ENCODE measurements around the gene DMXL1. TPM values are rescaled to one million over a fixed set of nuclear protein-coding genes. Genes with fewer than 3 reads are reported as not detected.

DMXL1 gene
- total RNA-seq, 1 donor from 2014 or later = 35.0 TPM

DNA sequence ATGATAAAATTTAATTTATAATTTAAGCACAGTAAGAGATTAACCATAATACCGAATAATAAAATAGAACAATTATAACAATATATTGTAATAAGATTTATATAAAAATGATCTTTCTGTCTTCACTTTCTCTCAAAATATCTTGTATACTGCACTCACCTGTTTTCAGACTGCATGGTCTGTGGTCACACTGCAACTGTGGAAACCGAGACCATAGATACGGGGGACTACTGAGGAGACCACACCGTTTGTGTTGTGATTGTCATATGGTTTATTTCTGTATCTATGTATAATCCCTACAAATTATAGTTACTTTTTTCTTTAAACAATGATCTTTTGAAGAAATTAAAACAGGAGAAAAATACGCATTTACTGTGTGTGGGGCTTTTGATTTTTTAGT is 206.1 kb downstream of the DMXL1 start:
- Mint-ChIP-seq H3K9me3 (ENCODE audit: low read depth) (no peaks in the 10 kb centered on the region), H3K27ac (ENCODE audit: unreplicated experiment) (no peak overlapping the region), H3K4me3 (ENCODE audit: unreplicated experiment) (no peak overlapping the region), H3K36me3 (ENCODE audit: low read depth) (no peaks in the 10 kb centered on the region), H3K4me1 (ENCODE audit: low read depth) (peaks cover 33% of the 10 kb centered on the region), H3K27me3 (ENCODE audit: low read depth) (no peaks in the 10 kb centered on the region)
- TF ChIP-seq, protein P1, sequence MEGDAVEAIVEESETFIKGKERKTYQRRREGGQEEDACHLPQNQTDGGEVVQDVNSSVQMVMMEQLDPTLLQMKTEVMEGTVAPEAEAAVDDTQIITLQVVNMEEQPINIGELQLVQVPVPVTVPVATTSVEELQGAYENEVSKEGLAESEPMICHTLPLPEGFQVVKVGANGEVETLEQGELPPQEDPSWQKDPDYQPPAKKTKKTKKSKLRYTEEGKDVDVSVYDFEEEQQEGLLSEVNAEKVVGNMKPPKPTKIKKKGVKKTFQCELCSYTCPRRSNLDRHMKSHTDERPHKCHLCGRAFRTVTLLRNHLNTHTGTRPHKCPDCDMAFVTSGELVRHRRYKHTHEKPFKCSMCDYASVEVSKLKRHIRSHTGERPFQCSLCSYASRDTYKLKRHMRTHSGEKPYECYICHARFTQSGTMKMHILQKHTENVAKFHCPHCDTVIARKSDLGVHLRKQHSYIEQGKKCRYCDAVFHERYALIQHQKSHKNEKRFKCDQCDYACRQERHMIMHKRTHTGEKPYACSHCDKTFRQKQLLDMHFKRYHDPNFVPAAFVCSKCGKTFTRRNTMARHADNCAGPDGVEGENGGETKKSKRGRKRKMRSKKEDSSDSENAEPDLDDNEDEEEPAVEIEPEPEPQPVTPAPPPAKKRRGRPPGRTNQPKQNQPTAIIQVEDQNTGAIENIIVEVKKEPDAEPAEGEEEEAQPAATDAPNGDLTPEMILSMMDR (IDR thresholded peaks at IDR 0.05) = no peak
- no peak for DNase-seq (ENCODE audit: low spot score)

GRCh38 chr5:119279093-119279492 is 208.2 kb downstream of the DMXL1 start:
- no peaks in the 10 kb centered on the region for H3K27me3 Mint-ChIP-seq (ENCODE audit: low read depth)
- DNase-seq (ENCODE audit: low spot score) = no peak
- TF ChIP-seq, protein P1 (IDR thresholded peaks at IDR 0.05) = no peak
- no peaks in the 10 kb centered on the region for H3K9me3 Mint-ChIP-seq (ENCODE audit: low read depth)
- no peaks in the 10 kb centered on the region for H3K36me3 Mint-ChIP-seq (ENCODE audit: low read depth)
- H3K4me1 Mint-ChIP-seq (ENCODE audit: low read depth) = peaks cover 23% of the 10 kb centered on the region
- no peak overlapping the region for H3K27ac Mint-ChIP-seq (ENCODE audit: unreplicated experiment)
- H3K4me3 Mint-ChIP-seq (ENCODE audit: unreplicated experiment) = no peak overlapping the region

- Mint-ChIP-seq H3K4me1 (ENCODE audit: low read depth) (peaks cover 21% of the 10 kb centered on the region), H3K36me3 (ENCODE audit: low read depth) (no peaks in the 10 kb centered on the region), H3K4me3 (ENCODE audit: unreplicated experiment) (no peak overlapping the region), H3K9me3 (ENCODE audit: low read depth) (no peaks in the 10 kb centered on the region), H3K27ac (ENCODE audit: unreplicated experiment) (no peak overlapping the region), H3K27me3 (ENCODE audit: low read depth) (no peaks in the 10 kb centered on the region)
- DNase-seq (ENCODE audit: low spot score) = no peak
- TF ChIP-seq, protein P1 (IDR thresholded peaks at IDR 0.05) = no peak
Measured at GRCh38 chr5:119280380-119280779, 209.5 kb downstream of the DMXL1 start.

GRCh38 chr5:119282628-119283027 is 211.7 kb downstream of the DMXL1 start:
- Mint-ChIP-seq H3K36me3 (ENCODE audit: low read depth) (no peaks in the 10 kb centered on the region), H3K9me3 (ENCODE audit: low read depth) (no peaks in the 10 kb centered on the region), H3K27ac (ENCODE audit: unreplicated experiment) (no peak overlapping the region)

GRCh38 chr5:119284031-119284430 is 213.1 kb downstream of the DMXL1 start:
- TF ChIP-seq, protein P1 (IDR thresholded peaks at IDR 0.05) = no peak
- Mint-ChIP-seq H3K4me1 (ENCODE audit: low read depth) (peaks cover 52% of the 10 kb centered on the region), H3K27ac (ENCODE audit: unreplicated experiment) (no peak overlapping the region), H3K4me3 (ENCODE audit: unreplicated experiment) (no peak overlapping the region), H3K36me3 (ENCODE audit: low read depth) (no peaks in the 10 kb centered on the region), H3K9me3 (ENCODE audit: low read depth) (no peaks in the 10 kb centered on the region), H3K27me3 (ENCODE audit: low read depth) (no peaks in the 10 kb centered on the region)
- DNase-seq (ENCODE audit: low spot score) = no peak

More at GRCh38 chr5:119282628-119283027, 211.7 kb downstream of the DMXL1 start:
- H3K4me3 Mint-ChIP-seq (ENCODE audit: unreplicated experiment) = no peak overlapping the region
- no peak for DNase-seq (ENCODE audit: low spot score)
- H3K4me1 Mint-ChIP-seq (ENCODE audit: low read depth) = peaks cover 38% of the 10 kb centered on the region
- no peaks in the 10 kb centered on the region for H3K27me3 Mint-ChIP-seq (ENCODE audit: low read depth)
- TF ChIP-seq, protein P1 (IDR thresholded peaks at IDR 0.05) = no peak

All from chondrocyte (in vitro differentiated cells).